Astrocyte (in vitro differentiated cells and primary cell): ENCODE data around the gene AAMP.

Experiments used
- CTCF ChIP-seq: IDR thresholded peaks from 2 replicates; pipeline ENCODE4 v1.5.1; 2011; ENCODE audit warnings: low read depth, mild to moderate bottlenecking, inconsistent platforms, low read length, moderate library complexity; ENCODE audit not compliant: insufficient read depth
- EZH2 ChIP-seq: IDR thresholded peaks from 2 replicates; pipeline ENCODE4 v1.6.1; 2012; ENCODE audit warnings: mild to moderate bottlenecking, low read length, inconsistent platforms; ENCODE audit not compliant: insufficient read depth

GRCh38 chr2:218271487-218271797 lies 1.5 kb upstream of the AAMP start:
- TF ChIP-seq CTCF, result no peak
- no peak for TF ChIP-seq EZH2
